Measurements from ENCODE around the gene SULT1A1. TPM values are rescaled to one million over a fixed set of nuclear protein-coding genes. Genes with fewer than 3 reads are reported as not detected.

SULT1A1 gene
- total and polyA plus RNA-seq, 2 of the 13 experiments (the other 11 are each of a cell fraction or from before 2014, with no cell fraction given), result 114 to 147 TPM

GRCh38 chr16:28606291-28607115, 3.3 kb downstream of the SULT1A1 start:
- in situ Hi-C loops (cut with HindIII; ENCODE audit: extremely low pct_ligation_motif_present, low pct_unique_long_range_greater_than_20kb), result no loop called here
- BruUV-seq (replicated peaks), result no TSS peak
- no peak overlapping the region for H3K4me2 ChIP-seq (ENCODE audit: low read depth, low read length)
- no peaks in the 10 kb centered on the region for H4K20me1 ChIP-seq (ENCODE audit: insufficient read depth, low read length)
- FAIRE-seq (no peak), ATAC-seq (no peak), DNase-seq (ENCODE audit: low spot score) (no peak)
- H3K4me1 ChIP-seq (ENCODE audit: insufficient read depth, low read length), result peaks cover 43% of the 10 kb centered on the region
- WGBS (ENCODE audit: low lambda C conversion rate), result 92% methylated on average over 16 of the region's 16 CpGs
- H3K36me3 ChIP-seq (replicated peaks in 1 of 2; ENCODE audit: control insufficient read depth in 1 of 2, insufficient read depth in 2 of 2, low read length in 2 of 2), result peaks cover 0 to 17% of the 10 kb centered on the region in 2 experiments; a peak in 4 of 5 replicates
- ChIA-PET POLR2A (interaction anchor here (2.0 kb wide), 1 partner anchor 9 kb away, joined by 9 read pairs; the partner anchor contains the start of gene SULT1A2), CTCF (ENCODE audit: low intra/inter-chr PET ratio, low total read pairs) (no interaction called here)
- intact Hi-C loops (cut with micrococcal nuclease; ENCODE audit: unreplicated experiment), result no loop called here
- no peak overlapping the region for H3K27ac ChIP-seq (ENCODE audit: extremely low read length, insufficient read depth, low read length)
- no peaks in the 10 kb centered on the region for H3K27me3 ChIP-seq (ENCODE audit: control insufficient read depth in 1 of 2, insufficient read depth in 2 of 2, low read length in 2 of 2)
- no peak overlapping the region for H3K4me3 ChIP-seq (replicated peaks in 1 of 3; ENCODE audit: insufficient read depth in 1 of 3, low read depth in 2 of 3, low read length in 3 of 3)
- H2AFZ ChIP-seq (ENCODE audit: low read length), result no peak overlapping the region
- TF ChIP-seq MBNL3 (CRISPR knock-in tag; conservative IDR thresholded peaks at IDR 0.05), result no peak
- TF ChIP-seq AGO2 (optimal IDR thresholded peaks at IDR 0.05; ENCODE audit: low read depth, low read length), result peak; percentile 42
- 0 out of 2 replicates have a peak, but pooled peaks have one; percentile 23 for TF ChIP-seq NFIB (CRISPR knock-in tag; IDR thresholded peaks at IDR 0.05; ENCODE audit: borderline replicate concordance)
- no peak for TF ChIP-seq NFE2 (CRISPR knock-in tag; IDR thresholded peaks at IDR 0.05)
- TF ChIP-seq CENPT (CRISPR knock-in tag; IDR thresholded peaks at IDR 0.05; ENCODE audit: low read depth), result no peak
- no peak for TF ChIP-seq ZNF646 (CRISPR knock-in tag; IDR thresholded peaks at IDR 0.05)
- no peak for TF ChIP-seq ZNF784 (CRISPR knock-in tag; IDR thresholded peaks at IDR 0.05; ENCODE audit: borderline replicate concordance)
- no peak for TF ChIP-seq ZNF282 (IDR thresholded peaks at IDR 0.05; ENCODE audit: partially characterized antibody)
- no peak for TF ChIP-seq KLF11 (CRISPR knock-in tag; IDR thresholded peaks at IDR 0.05)
- no peak for TF ChIP-seq ZBTB14 (CRISPR knock-in tag; IDR thresholded peaks at IDR 0.05)
- H3K9me3 ChIP-seq (ENCODE audit: low read length), result no peaks in the 10 kb centered on the region
- peaks cover 12% of the 10 kb centered on the region for H3K79me2 ChIP-seq (ENCODE audit: insufficient read depth, low read length)
- H3K9ac ChIP-seq (ENCODE audit: insufficient read depth, low read depth, low read length), result no peak overlapping the region
